ENCODE results near the gene ALG9. TPM values are rescaled to one million over a fixed set of nuclear protein-coding genes. Genes with fewer than 3 reads are reported as not detected.
A peak's percentile ranks its signal among the peaks of the same experiment; 100 is the strongest.

ALG9 gene
- total RNA-seq, 3 donors from 2014 or later = 31.8 to 46.2 (median 43.9) TPM

DNA sequence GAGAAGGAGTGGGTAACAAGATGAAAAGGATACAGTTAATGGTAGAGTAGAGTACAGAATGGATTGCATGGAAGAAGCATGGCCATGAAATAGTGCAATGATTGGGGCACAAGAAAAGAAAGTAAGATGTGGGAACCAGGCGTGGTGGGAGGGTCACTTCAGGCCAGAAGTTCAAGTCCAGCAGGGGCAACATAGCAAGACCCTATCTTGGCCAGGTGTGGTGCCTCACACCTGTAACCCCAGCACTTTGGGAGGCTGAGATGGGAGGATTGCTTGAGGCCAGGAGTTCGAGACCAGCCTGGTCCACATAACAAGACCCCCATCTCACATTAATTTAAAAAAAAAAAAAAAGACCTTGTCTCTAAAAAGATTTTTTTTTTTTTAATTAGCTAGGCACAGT, 45.9 kb upstream of the ALG9 start:
- no peaks in the 10 kb centered on the region for H3K9me3 ChIP-seq
- DNase-seq (ENCODE audit: low spot score in 2 of 2) = no peak
- no peaks in the 10 kb centered on the region for H3K4me1 ChIP-seq
- H3K4me3 ChIP-seq = no peak overlapping the region
- no peaks in the 10 kb centered on the region for H3K27me3 ChIP-seq
- H3K27ac ChIP-seq = peak overlapping the region in 1 of 2 donors; percentile 96
- no peaks in the 10 kb centered on the region for H3K36me3 ChIP-seq
- intact Hi-C loops (cut with DNase I; ENCODE audit: low total_unique reads) = no loop called here
- TF ChIP-seq POLR2A (IDR thresholded peaks at IDR 0.05) (no peak), POLR2AphosphoS5 (IDR thresholded peaks at IDR 0.05) (no peak)

DNA sequence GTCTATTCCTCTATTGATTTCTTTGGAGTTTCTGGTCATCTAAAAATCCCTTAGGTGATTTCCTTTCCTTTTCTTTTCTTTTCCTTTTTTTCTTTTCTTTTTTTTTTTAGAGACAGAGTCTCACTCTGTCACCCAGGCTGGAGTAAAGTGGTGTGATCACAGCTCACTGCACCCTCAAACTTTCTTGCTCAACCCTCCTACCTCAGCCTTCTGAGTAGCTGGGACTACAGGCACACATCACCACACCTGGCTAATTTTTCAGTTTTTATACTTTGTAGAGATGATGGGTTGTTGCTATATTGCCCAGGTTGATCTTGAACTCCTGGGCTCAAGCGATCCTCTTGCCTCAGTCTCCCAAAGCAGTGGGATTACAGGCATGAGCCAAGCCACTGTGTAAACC, 45.4 kb upstream of the ALG9 start:
- H3K27ac ChIP-seq = peak overlapping the region in 1 of 2 donors; percentile 96
- H3K4me3 ChIP-seq = no peak overlapping the region
- no peaks in the 10 kb centered on the region for H3K36me3 ChIP-seq
- no peaks in the 10 kb centered on the region for H3K4me1 ChIP-seq
- intact Hi-C loops (cut with DNase I; ENCODE audit: low total_unique reads) = no loop called here
- no peaks in the 10 kb centered on the region for H3K9me3 ChIP-seq
- DNase-seq (ENCODE audit: low spot score in 2 of 2) = no peak
- no peaks in the 10 kb centered on the region for H3K27me3 ChIP-seq
- TF ChIP-seq POLR2AphosphoS5 (IDR thresholded peaks at IDR 0.05) = no peak
- TF ChIP-seq, protein P1, sequence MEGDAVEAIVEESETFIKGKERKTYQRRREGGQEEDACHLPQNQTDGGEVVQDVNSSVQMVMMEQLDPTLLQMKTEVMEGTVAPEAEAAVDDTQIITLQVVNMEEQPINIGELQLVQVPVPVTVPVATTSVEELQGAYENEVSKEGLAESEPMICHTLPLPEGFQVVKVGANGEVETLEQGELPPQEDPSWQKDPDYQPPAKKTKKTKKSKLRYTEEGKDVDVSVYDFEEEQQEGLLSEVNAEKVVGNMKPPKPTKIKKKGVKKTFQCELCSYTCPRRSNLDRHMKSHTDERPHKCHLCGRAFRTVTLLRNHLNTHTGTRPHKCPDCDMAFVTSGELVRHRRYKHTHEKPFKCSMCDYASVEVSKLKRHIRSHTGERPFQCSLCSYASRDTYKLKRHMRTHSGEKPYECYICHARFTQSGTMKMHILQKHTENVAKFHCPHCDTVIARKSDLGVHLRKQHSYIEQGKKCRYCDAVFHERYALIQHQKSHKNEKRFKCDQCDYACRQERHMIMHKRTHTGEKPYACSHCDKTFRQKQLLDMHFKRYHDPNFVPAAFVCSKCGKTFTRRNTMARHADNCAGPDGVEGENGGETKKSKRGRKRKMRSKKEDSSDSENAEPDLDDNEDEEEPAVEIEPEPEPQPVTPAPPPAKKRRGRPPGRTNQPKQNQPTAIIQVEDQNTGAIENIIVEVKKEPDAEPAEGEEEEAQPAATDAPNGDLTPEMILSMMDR (IDR thresholded peaks at IDR 0.05) = no peak
- no peak for TF ChIP-seq POLR2A (IDR thresholded peaks at IDR 0.05)

DNA sequence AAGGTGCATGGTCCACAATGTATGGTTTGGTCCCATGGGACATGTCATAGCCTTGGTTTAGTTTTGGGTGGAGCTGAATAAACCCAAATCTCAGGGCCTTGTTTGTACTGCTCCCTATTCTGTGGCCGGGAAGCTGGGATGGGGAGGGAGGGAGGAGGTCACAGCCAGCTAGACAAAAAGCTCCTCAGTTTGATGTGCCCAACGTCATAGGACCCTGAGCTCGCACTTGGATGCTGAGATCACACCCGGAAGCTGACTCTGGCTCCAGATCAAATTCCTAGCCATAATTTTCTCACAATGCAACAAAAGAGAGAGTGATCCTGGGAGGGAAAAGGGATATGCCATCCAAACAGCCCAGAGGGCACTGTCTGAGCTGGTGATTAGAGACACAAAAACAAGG, 42.6 kb upstream of the ALG9 start:
- Histone ChIP-seq H3K27ac (peak overlapping the region; percentile 96 to 97), H3K4me3 (peak overlapping the region; percentile 61 to 78 (median 63)), H3K36me3 (no peaks in the 10 kb centered on the region), H3K27me3 (no peaks in the 10 kb centered on the region), H3K4me1 (no peaks in the 10 kb centered on the region), H3K9me3 (no peaks in the 10 kb centered on the region)
- DNase-seq (ENCODE audit: low spot score in 2 of 2) = peak in 1 of 2 donors; percentile 80
- intact Hi-C loops (cut with DNase I; ENCODE audit: low total_unique reads) = no loop called here
- TF ChIP-seq POLR2A (IDR thresholded peaks at IDR 0.05) (no peak), POLR2AphosphoS5 (IDR thresholded peaks at IDR 0.05) (peak in 1 of 3 donors; percentile 53)
- TF ChIP-seq, protein P1 (IDR thresholded peaks at IDR 0.05) = no peak

DNA sequence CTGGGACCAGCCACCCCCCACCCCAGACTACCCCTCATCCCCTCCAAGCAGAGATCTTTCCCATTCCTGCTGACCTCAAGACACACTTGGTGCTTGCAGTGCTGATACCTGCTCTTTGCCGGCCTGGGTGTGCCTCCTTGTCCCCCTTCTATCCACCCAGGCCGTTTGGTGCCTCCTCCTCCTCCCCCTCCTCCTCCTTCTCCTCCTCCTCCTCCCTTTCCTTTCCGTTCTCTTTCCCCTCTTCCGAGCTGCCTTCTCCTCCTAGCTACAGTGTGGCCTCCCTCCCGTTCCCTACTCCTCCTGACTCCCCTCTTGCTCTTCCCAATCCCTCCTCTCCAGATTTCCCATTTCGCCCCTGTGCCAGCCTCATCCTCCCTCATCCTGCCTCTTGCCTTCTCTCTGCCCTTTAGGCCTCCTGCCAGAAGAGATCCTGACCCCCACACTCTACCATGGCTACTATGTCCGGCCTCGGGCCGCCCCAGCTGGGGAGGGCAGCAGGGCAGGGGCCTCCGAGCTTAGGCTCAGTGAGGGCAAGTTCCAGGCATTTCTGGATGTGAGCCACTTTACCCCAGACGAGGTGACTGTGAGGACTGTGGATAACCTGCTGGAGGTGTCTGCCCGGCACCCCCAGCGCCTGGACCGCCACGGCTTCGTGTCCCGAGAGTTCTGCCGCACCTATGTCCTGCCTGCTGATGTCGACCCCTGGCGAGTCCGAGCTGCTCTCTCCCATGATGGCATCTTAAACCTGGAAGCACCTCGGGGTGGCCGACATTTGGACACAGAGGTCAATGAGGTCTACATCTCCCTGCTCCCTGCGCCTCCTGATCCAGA, 41.9 kb upstream of the ALG9 start:
- Histone ChIP-seq H3K4me1 (no peaks in the 10 kb centered on the region), H3K27ac (peak overlapping the region; percentile 96 to 97), H3K36me3 (no peaks in the 10 kb centered on the region), H3K4me3 (peak overlapping the region; percentile 61 to 78 (median 63)), H3K27me3 (no peaks in the 10 kb centered on the region), H3K9me3 (no peaks in the 10 kb centered on the region)
- intact Hi-C loops (cut with DNase I; ENCODE audit: low total_unique reads) = no loop called here
- DNase-seq (ENCODE audit: low spot score in 2 of 2) = no peak
- peak in 1 of 3 donors; percentile 8 for TF ChIP-seq POLR2AphosphoS5 (IDR thresholded peaks at IDR 0.05)
- TF ChIP-seq POLR2A (IDR thresholded peaks at IDR 0.05) = no peak

DNA sequence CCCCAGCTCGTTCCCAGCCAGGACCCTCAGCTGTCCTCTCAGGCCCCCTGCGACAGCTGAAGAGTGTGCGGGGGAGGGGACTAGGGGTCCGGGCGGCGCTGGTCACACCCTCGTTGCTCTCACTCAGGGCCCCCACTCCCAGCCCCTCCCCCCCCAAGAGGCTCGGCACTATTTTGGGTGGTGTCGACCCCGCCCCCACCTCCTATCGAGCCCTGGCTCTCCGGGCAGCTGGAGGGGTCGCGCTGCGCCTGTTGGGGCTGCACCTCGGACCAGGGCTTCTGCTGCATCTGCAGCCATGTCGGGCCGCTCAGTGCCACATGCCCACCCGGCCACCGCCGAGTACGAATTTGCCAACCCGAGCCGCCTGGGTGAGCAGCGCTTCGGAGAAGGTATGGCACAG, 41.2 kb upstream of the ALG9 start, which contains the start of gene HSPB2:
Gene HSPB2 (plus strand): TSS at position 200 of the 400 bp plus-strand sequence. CDS start 96 bp downstream, at position 296.
- DNase-seq (ENCODE audit: low spot score in 2 of 2) = no peak
- intact Hi-C loops (cut with DNase I; ENCODE audit: low total_unique reads) = no loop called here
- Histone ChIP-seq H3K9me3 (no peaks in the 10 kb centered on the region), H3K27me3 (no peaks in the 10 kb centered on the region), H3K4me3 (peak within 1 kb of the TSS; percentile 61 to 78 (median 63)), H3K4me1 (no peaks in the 10 kb centered on the region), H3K27ac (peak within 1 kb of the TSS; percentile 96 to 97), H3K36me3 (no peaks in the 10 kb centered on the region)
- TF ChIP-seq POLR2AphosphoS5 (IDR thresholded peaks at IDR 0.05) (no peak), POLR2A (IDR thresholded peaks at IDR 0.05) (no peak)
- TF ChIP-seq, protein P1 (IDR thresholded peaks at IDR 0.05) = no peak

All from breast epithelium (tissue), 4 donors.